ENCODE data around the gene B9D2.

The B9D2 gene

DNA sequence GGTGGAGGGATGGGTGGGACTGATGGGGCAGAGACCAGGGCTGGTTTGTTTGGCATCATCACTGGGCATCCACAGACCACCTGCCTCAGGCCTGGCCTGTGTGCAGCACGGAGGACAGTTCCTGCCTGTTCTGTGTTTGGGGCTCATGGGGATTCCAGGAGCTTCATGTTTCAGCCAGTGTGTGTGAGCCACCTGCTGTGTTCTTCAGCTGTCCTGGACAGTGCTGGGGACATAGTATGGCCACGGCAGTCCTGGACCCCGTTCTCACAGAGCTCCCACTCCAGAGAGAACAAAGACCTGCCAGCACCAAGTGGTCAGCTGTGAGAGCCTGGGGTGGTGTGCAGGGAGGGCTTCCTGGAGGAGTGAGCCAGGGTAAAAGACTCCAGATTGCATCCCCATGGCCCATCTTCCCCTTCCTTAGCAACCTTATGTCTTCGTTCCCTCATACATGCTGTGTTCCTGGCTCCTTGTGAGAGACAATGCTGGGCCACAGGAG, 55.9 kb downstream of the B9D2 start:
- DNase-seq, result no peak

DNA sequence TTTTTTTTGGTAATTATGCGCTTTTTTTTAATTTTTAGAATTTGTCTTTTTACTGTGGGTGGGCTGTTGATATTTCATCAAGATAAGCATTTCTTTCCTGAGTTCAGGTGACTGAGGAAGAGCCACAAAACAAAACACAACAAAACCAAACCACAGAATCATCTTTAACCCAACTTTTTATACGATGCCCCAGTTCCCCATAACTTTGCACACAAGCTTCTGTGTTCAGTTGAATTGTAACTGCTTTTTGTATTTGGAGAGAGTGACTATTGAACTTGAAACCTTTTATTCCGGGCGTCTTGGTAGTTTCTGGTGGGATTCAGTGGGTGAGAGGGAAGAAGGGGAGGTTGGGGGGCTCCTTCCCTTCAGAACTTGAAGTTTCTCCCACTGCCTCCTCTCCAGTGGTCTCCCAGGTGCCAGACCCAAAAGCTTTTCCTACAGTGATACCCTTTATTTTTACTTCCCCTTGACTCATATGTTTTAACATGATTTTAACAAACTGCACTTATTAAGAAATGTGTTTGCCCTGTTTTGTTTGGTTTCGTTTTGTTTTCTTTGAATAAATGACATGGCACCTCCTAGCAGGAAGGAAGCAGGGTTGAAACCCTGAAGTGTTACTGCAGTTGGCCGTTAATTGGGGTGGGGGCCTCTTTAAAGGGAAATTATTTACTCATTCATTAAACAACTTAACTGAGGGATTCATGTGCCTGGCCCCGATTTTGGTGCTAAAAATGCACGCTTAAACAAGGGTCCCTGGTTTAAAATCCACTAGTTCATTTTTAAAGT, 56.7 kb downstream of the B9D2 start:
- DNase-seq, result no peak

- DNase-seq, result no peak
These were observed 57.8 kb downstream of the B9D2 start for GRCh38 chr19:41305927-41306793.

DNA sequence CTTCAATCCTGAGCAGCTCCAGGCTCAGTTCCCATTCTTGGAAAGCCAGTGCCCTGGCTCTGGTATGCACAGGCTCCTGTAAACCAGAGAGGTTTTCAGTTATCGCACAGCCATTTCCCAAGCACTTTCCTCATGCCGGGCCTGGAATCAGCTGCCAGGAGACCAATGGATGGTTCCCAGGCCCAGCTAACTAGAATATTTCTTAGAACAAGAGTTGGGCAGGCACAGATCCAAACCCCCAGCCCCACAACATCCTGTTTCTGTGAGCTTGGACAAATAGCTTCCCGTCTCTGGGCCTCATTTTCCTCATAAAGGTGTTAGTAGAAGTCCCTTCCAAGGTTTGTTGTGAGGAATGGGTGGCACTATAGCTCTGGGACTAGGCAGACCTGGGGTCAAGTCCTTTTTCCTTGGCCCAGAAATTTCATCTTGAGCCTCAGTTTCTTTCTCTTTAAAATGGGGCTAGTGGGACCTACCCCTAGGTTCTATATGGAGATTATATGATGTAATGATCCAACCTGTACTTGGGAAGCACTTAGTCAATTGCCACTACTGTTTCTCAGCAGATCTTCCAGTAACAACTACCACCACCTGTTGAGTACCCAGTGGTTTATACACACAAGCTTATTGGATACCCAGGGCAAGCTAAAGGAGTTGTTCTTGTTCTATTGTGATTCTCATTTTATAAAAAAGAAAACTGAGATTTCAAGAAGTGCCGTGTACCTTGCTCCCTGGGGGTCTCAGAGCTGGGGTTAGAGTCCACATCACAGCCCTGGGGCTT, 59.1 kb downstream of the B9D2 start:
- no peak for DNase-seq

Data from activated CD4-positive, alpha-beta T cell treated with anti-CD3 and anti-CD28 coated beads, Interleukin-2, amount 50 U/mL, for 4 hours (primary cell).